Smooth muscle cell (in vitro differentiated cells): ENCODE measurements around the gene PAPPA2. TPM values are rescaled to one million over a fixed set of nuclear protein-coding genes. Genes with fewer than 3 reads are reported as not detected.
A peak's percentile ranks its signal among the peaks of the same experiment; 100 is the strongest.

Experiments
- DNase-seq: peaks from one replicate; lab custom pipeline; 2025; ENCODE audit not compliant: unreplicated experiment; lab: John Stamatoyannopoulos, UW
- H2AFZ ChIP-seq: fragments of 200-600 bp; sonication (generic); 2 replicates; pipeline ENCODE4 v1.6.0; 2016; ENCODE audit warnings: antibody characterized with exemption, low read depth, mild to moderate bottlenecking
- H3F3A ChIP-seq: fragments of 200-600 bp; sonication (generic); 2 replicates; pipeline ENCODE4 v1.6.0; 2017; ENCODE audit warnings: antibody characterized with exemption, low read depth
- H3K27ac ChIP-seq: fragments of 200-600 bp; sonication (generic); 2 replicates; pipeline ENCODE4 v1.5.1; 2016; ENCODE audit warnings: low read depth, mild to moderate bottlenecking
- H3K27me3 ChIP-seq: fragments of 200-600 bp; sonication (generic); 2 replicates; pipeline ENCODE4 v1.6.1; 2016; ENCODE audit warnings: low read depth, mild to moderate bottlenecking
- H3K36me3 ChIP-seq: fragments of 200-600 bp; sonication (generic); 2 replicates; pipeline ENCODE4 v1.5.1; 2016; ENCODE audit warnings: low read depth
- H3K4me1 ChIP-seq: fragments of 200-600 bp; sonication (generic); 2 replicates; pipeline ENCODE4 v1.5.1; 2016; ENCODE audit warnings: low read depth
- H3K4me2 ChIP-seq: fragments of 200-600 bp; sonication (generic); 2 replicates; pipeline ENCODE4 v1.6.0; 2016; ENCODE audit warnings: mild to moderate bottlenecking
- H3K4me3 ChIP-seq: fragments of 200-600 bp; sonication (generic); 2 replicates; pipeline ENCODE4 v1.5.1; 2016; ENCODE audit warnings: mild to moderate bottlenecking
- H3K79me2 ChIP-seq: fragments of 200-600 bp; sonication (generic); 2 replicates; pipeline ENCODE4 v1.6.0; 2016; ENCODE audit warnings: low read depth, mild to moderate bottlenecking
- H3K9ac ChIP-seq: fragments of 200-600 bp; sonication (generic); 2 replicates; pipeline ENCODE4 v1.6.0; 2016; ENCODE audit warnings: low read depth
- H3K9me3 ChIP-seq: fragments of 200-600 bp; sonication (generic); replicated peaks from 2 replicates; pipeline ENCODE4 v1.5.1; 2016; ENCODE audit warnings: low read depth
- H4K20me1 ChIP-seq: fragments of 200-600 bp; sonication (generic); 2 replicates; pipeline ENCODE4 v1.6.0; 2016; ENCODE audit warnings: low read depth
- CTCF ChIP-seq: fragments of 200-600 bp; sonication (generic); IDR thresholded peaks from 2 replicates; pipeline ENCODE4 v1.5.1; 2017; ENCODE audit warnings: borderline replicate concordance, mild to moderate bottlenecking, antibody characterized with exemption; ENCODE audit not compliant: insufficient read depth, poor library complexity, severe bottlenecking
- WGBS: methylation state at CpG from one replicate; pipeline ENCODE4 v1.1.7; 2016; ENCODE audit warnings: low lambda C conversion rate; 5-methylcytosine and 5-hydroxymethylcytosine counted together
- polyA plus RNA-seq: library from polyadenylated mRNA; unstranded; fragments of >200 nt; fragmentation: Nextera tagmentation; extraction: Ambion mirVana; gene quantifications from 2 replicates; pipeline ENCODE4 v1.2.1, GENCODE V29; 2016
- total RNA-seq: library from RNA; depleted of rRNA; stranded (reverse); fragments of >200 nt; gene quantifications from 2 replicates; pipeline ENCODE4 v1.2.3, GENCODE V29; 2014

The PAPPA2 gene
- total and polyA plus RNA-seq, 2 experiments from 2014 or later, result 0.03 to 0.27 TPM

GRCh38 chr1:176843352-176844297 is 380.6 kb downstream of the PAPPA2 start:
- no peak for DNase-seq

GRCh38 chr1:176847052-176847451 is 384.1 kb downstream of the PAPPA2 start:
- TF ChIP-seq CTCF, result no peak
- H3K9ac ChIP-seq, result no peak overlapping the region
- no peaks in the 10 kb centered on the region for H3K79me2 ChIP-seq
- peak overlapping the region; percentile 39 for H3K27ac ChIP-seq
- H3K36me3 ChIP-seq, result no peaks in the 10 kb centered on the region
- no peaks in the 10 kb centered on the region for H3K9me3 ChIP-seq
- DNase-seq, result no peak
- H3F3A ChIP-seq, result no peaks in the 10 kb centered on the region
- no peaks in the 10 kb centered on the region for H3K4me1 ChIP-seq
- H4K20me1 ChIP-seq, result no peaks in the 10 kb centered on the region
- WGBS, result 0% methylated on average over 1 of the region's 1 CpG
- H2AFZ ChIP-seq, result no peak overlapping the region
- H3K4me2 ChIP-seq, result no peak overlapping the region
- H3K27me3 ChIP-seq, result peaks cover 6% of the 10 kb centered on the region
- H3K4me3 ChIP-seq, result no peak overlapping the region

More at GRCh38 chr1:176843352-176844297, 380.6 kb downstream of the PAPPA2 start:
- Histone ChIP-seq H3K4me2 (no peak overlapping the region), H3K27ac (no peak overlapping the region), H3K79me2 (no peaks in the 10 kb centered on the region), H4K20me1 (no peaks in the 10 kb centered on the region), H3K36me3 (no peaks in the 10 kb centered on the region), H3K4me3 (no peak overlapping the region), H2AFZ (no peak overlapping the region), H3F3A (no peaks in the 10 kb centered on the region), H3K27me3 (peaks cover 21% of the 10 kb centered on the region), H3K9ac (no peak overlapping the region), H3K9me3 (no peaks in the 10 kb centered on the region), H3K4me1 (no peaks in the 10 kb centered on the region)
- WGBS, result 57% methylated on average over 4 of the region's 4 CpGs
- TF ChIP-seq CTCF, result peak; percentile 58

- Histone ChIP-seq H3K4me1 (no peaks in the 10 kb centered on the region), H3K79me2 (no peaks in the 10 kb centered on the region), H2AFZ (no peak overlapping the region), H4K20me1 (no peaks in the 10 kb centered on the region), H3K9me3 (no peaks in the 10 kb centered on the region), H3K9ac (no peak overlapping the region), H3K36me3 (no peaks in the 10 kb centered on the region), H3K4me3 (no peak overlapping the region), H3K27ac (no peak overlapping the region), H3K27me3 (peaks cover 6% of the 10 kb centered on the region), H3K4me2 (no peak overlapping the region), H3F3A (no peaks in the 10 kb centered on the region)
- WGBS, result 73% methylated on average over 3 of the region's 3 CpGs
- DNase-seq, result no peak
- TF ChIP-seq CTCF, result no peak
These were observed 386.3 kb downstream of the PAPPA2 start for GRCh38 chr1:176849281-176849680.

DNA sequence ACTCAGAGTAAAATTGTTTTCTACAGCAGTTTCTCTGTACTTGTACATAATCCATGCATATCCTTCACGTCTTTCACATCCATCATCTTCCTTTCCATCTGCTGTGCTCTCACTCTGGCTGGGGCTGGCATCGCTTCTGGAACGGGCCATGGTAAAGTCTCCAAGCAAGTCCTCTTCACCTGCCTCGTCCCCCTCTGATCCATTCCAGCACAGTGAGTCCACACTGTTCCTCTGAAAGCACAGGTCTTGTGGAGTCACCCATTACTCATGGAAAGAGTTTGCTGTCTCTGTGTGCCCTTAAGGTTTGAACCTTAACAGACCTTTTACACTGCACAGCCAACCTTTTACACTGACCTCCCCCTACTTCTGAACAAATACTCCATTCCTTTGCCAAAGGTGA is 387.9 kb downstream of the PAPPA2 start:
- no peak for TF ChIP-seq CTCF
- Histone ChIP-seq H3K79me2 (no peaks in the 10 kb centered on the region), H3K4me1 (no peaks in the 10 kb centered on the region), H3K27ac (no peak overlapping the region), H3F3A (no peaks in the 10 kb centered on the region), H3K27me3 (no peaks in the 10 kb centered on the region), H2AFZ (no peak overlapping the region), H3K4me3 (no peak overlapping the region), H3K9me3 (no peaks in the 10 kb centered on the region), H3K36me3 (no peaks in the 10 kb centered on the region), H3K9ac (no peak overlapping the region), H4K20me1 (no peaks in the 10 kb centered on the region), H3K4me2 (no peak overlapping the region)
- WGBS, result 64% methylated on average over 4 of the region's 4 CpGs
- DNase-seq, result no peak
